Measurements from ENCODE around the gene ZMYM5. TPM values are rescaled to one million over a fixed set of nuclear protein-coding genes. Genes with fewer than 3 reads are reported as not detected.

Gene ZMYM5
- total RNA-seq, 1 experiment from 2014 or later, result 7.5 TPM

- Histone ChIP-seq H2AFZ (ENCODE audit: low read length) (no peak overlapping the region), H4K20me1 (ENCODE audit: low read length) (no peaks in the 10 kb centered on the region), H3K27me3 (ENCODE audit: low read length) (no peaks in the 10 kb centered on the region), H3K27ac (ENCODE audit: low read length) (peak overlapping the region; percentile 98), H3K9me2 (replicated peaks; ENCODE audit: low read length) (no peaks in the 10 kb centered on the region), H3K9me3 (ENCODE audit: low read length) (no peaks in the 10 kb centered on the region), H3K79me2 (ENCODE audit: low read length) (no peaks in the 10 kb centered on the region), H3K4me1 (ENCODE audit: insufficient read depth, low read length) (peaks cover 29% of the 10 kb centered on the region), H3K36me3 (ENCODE audit: low read depth, low read length) (no peaks in the 10 kb centered on the region), H3K4me2 (ENCODE audit: low read length) (no peak overlapping the region), H3K9ac (ENCODE audit: low read length) (peak overlapping the region; percentile 75), H3F3A (ENCODE audit: low read length, unreplicated experiment) (no peaks in the 10 kb centered on the region), H3K4me3 (ENCODE audit: low read length) (no peak overlapping the region)
- BruUV-seq (replicated peaks), result no TSS peak
- TF ChIP-seq EZH2phosphoT487 (IDR thresholded peaks at IDR 0.05; ENCODE audit: borderline replicate concordance, low read length) (no peak), EZH2 (IDR thresholded peaks at IDR 0.05; ENCODE audit: low read length, unreplicated experiment) (no peak), CTCF (conservative IDR thresholded peaks at IDR 0.05; ENCODE audit: low read depth, low read length) (no peak)
- CTCF ChIA-PET, result no interaction called here
- intact Hi-C loops (cut with micrococcal nuclease), result no loop called here
- DNase-seq (no peak), ATAC-seq (no peak)
- POLR2A ChIA-PET (ENCODE audit: unreplicated experiment), result no interaction called here
Measured at GRCh38 chr13:19795956-19796355, 67.5 kb downstream of the ZMYM5 start.

GRCh38 chr13:19794631-19795030, 68.8 kb downstream of the ZMYM5 start:
- peak overlapping the region; percentile 98 for H3K27ac ChIP-seq (ENCODE audit: low read length)

More at GRCh38 chr13:19794631-19795030, 68.8 kb downstream of the ZMYM5 start:
- no peak for TF ChIP-seq EZH2 (IDR thresholded peaks at IDR 0.05; ENCODE audit: low read length, unreplicated experiment)
- no peak for TF ChIP-seq CTCF (conservative IDR thresholded peaks at IDR 0.05; ENCODE audit: low read depth, low read length)
- no peak for TF ChIP-seq EZH2phosphoT487 (IDR thresholded peaks at IDR 0.05; ENCODE audit: borderline replicate concordance, low read length)
- BruUV-seq (replicated peaks), result no TSS peak
- ATAC-seq (peak; percentile 81), DNase-seq (peak; percentile 99)
- Histone ChIP-seq H3F3A (ENCODE audit: low read length, unreplicated experiment) (no peaks in the 10 kb centered on the region), H3K4me2 (ENCODE audit: low read length) (peak overlapping the region; percentile 86), H3K4me1 (ENCODE audit: insufficient read depth, low read length) (peaks cover 29% of the 10 kb centered on the region), H3K36me3 (ENCODE audit: low read depth, low read length) (no peaks in the 10 kb centered on the region), H4K20me1 (ENCODE audit: low read length) (no peaks in the 10 kb centered on the region), H3K9ac (ENCODE audit: low read length) (peak overlapping the region; percentile 75), H3K27me3 (ENCODE audit: low read length) (no peaks in the 10 kb centered on the region), H3K9me2 (replicated peaks; ENCODE audit: low read length) (no peaks in the 10 kb centered on the region), H3K79me2 (ENCODE audit: low read length) (no peaks in the 10 kb centered on the region), H3K9me3 (ENCODE audit: low read length) (no peaks in the 10 kb centered on the region), H2AFZ (ENCODE audit: low read length) (no peak overlapping the region), H3K4me3 (ENCODE audit: low read length) (peak overlapping the region; percentile 51)
- intact Hi-C loops (cut with micrococcal nuclease), result no loop called here
- CTCF ChIA-PET, result no interaction called here
- POLR2A ChIA-PET (ENCODE audit: unreplicated experiment), result no interaction called here
